ENCODE measurements around the gene CASP10.

DNA sequence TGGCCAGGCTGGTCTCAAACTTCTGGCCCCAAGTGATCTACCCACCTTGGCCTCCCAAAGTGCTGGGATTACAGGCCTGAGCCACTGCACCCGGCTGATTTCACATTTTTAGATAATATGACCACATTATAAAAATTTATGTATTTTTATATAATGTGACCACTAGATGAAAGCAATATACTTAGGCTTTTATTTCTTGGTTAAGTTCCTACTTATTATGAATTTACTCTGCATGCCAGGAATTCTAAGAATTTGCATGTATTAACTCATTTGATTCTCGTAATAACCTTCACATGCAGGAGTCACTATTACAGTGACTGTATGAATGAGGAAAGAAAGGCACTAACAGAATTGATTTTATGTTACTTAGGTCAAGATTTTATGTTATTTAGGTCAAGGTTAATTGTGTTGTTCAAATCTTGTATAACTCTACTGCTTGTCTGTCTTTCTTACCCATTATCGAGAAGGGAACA is 51.8 kb downstream of the CASP10 start:
- TF ChIP-seq, protein P1, sequence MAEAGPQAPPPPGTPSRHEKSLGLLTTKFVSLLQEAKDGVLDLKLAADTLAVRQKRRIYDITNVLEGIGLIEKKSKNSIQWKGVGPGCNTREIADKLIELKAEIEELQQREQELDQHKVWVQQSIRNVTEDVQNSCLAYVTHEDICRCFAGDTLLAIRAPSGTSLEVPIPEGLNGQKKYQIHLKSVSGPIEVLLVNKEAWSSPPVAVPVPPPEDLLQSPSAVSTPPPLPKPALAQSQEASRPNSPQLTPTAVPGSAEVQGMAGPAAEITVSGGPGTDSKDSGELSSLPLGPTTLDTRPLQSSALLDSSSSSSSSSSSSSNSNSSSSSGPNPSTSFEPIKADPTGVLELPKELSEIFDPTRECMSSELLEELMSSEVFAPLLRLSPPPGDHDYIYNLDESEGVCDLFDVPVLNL (CRISPR knock-in tag; IDR thresholded peaks at IDR 0.05; ENCODE audit: borderline replicate concordance, low read depth) = no peak
- no peak for TF ChIP-seq ATF3 (CRISPR knock-in tag; conservative IDR thresholded peaks at IDR 0.05)
- TF ChIP-seq, protein P2, sequence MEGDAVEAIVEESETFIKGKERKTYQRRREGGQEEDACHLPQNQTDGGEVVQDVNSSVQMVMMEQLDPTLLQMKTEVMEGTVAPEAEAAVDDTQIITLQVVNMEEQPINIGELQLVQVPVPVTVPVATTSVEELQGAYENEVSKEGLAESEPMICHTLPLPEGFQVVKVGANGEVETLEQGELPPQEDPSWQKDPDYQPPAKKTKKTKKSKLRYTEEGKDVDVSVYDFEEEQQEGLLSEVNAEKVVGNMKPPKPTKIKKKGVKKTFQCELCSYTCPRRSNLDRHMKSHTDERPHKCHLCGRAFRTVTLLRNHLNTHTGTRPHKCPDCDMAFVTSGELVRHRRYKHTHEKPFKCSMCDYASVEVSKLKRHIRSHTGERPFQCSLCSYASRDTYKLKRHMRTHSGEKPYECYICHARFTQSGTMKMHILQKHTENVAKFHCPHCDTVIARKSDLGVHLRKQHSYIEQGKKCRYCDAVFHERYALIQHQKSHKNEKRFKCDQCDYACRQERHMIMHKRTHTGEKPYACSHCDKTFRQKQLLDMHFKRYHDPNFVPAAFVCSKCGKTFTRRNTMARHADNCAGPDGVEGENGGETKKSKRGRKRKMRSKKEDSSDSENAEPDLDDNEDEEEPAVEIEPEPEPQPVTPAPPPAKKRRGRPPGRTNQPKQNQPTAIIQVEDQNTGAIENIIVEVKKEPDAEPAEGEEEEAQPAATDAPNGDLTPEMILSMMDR (IDR thresholded peaks at IDR 0.05) = no peak
- TF ChIP-seq GRHL2 (CRISPR knock-in tag; IDR thresholded peaks at IDR 0.05; ENCODE audit: insufficient replicate concordance, severe bottlenecking) = no peak
- TF ChIP-seq SP1 (CRISPR knock-in tag; conservative IDR thresholded peaks at IDR 0.05) = no peak
- TF ChIP-seq, protein P3, sequence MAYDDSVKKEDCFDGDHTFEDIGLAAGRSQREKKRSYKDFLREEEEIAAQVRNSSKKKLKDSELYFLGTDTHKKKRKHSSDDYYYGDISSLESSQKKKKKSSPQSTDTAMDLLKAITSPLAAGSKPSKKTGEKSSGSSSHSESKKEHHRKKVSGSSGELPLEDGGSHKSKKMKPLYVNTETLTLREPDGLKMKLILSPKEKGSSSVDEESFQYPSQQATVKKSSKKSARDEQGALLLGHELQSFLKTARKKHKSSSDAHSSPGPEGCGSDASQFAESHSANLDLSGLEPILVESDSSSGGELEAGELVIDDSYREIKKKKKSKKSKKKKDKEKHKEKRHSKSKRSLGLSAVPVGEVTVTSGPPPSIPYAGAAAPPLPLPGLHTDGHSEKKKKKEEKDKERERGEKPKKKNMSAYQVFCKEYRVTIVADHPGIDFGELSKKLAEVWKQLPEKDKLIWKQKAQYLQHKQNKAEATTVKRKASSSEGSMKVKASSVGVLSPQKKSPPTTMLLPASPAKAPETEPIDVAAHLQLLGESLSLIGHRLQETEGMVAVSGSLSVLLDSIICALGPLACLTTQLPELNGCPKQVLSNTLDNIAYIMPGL (CRISPR knock-in tag; IDR thresholded peaks at IDR 0.05) = no peak
- TF ChIP-seq, protein P4, sequence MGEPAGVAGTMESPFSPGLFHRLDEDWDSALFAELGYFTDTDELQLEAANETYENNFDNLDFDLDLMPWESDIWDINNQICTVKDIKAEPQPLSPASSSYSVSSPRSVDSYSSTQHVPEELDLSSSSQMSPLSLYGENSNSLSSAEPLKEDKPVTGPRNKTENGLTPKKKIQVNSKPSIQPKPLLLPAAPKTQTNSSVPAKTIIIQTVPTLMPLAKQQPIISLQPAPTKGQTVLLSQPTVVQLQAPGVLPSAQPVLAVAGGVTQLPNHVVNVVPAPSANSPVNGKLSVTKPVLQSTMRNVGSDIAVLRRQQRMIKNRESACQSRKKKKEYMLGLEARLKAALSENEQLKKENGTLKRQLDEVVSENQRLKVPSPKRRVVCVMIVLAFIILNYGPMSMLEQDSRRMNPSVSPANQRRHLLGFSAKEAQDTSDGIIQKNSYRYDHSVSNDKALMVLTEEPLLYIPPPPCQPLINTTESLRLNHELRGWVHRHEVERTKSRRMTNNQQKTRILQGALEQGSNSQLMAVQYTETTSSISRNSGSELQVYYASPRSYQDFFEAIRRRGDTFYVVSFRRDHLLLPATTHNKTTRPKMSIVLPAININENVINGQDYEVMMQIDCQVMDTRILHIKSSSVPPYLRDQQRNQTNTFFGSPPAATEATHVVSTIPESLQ (CRISPR knock-in tag; IDR thresholded peaks at IDR 0.05) = no peak
- no peak for TF ChIP-seq TEAD4 (CRISPR knock-in tag; IDR thresholded peaks at IDR 0.05)
- TF ChIP-seq MYBL2 (CRISPR knock-in tag; IDR thresholded peaks at IDR 0.05) = no peak

Measured in WTC11 (cell line).